Activated CD4-positive, CD25-positive, alpha-beta regulatory T cell (primary cell): ENCODE results near the gene A2M.

ENCODE experiments used
- DNase-seq, 4 experiments: peaks; one replicate each; lab custom pipeline; 2025; lab: John Stamatoyannopoulos, UW

A2M gene

GRCh38 chr12:9099552-9100190, 16.0 kb downstream of the A2M start:
- no peak for DNase-seq

GRCh38 chr12:9098463-9099026, 17.2 kb downstream of the A2M start:
- no peak for DNase-seq

DNA sequence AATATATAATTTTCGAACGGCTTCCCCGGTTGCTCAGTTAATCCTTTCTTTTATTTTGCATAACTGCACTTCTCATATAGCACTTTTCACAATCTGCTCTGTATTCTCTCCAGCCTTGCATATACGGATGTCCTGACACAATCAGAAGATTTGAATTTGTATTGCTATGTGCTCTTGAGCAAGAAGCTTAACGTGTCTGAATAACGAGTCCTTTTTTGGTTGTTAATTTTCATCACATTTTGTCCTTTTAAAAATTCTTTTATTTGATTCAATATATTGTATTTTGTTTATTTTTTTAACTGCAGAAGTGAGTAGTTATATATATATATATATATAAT, 17.6 kb downstream of the A2M start:
- DNase-seq = no peak

DNA sequence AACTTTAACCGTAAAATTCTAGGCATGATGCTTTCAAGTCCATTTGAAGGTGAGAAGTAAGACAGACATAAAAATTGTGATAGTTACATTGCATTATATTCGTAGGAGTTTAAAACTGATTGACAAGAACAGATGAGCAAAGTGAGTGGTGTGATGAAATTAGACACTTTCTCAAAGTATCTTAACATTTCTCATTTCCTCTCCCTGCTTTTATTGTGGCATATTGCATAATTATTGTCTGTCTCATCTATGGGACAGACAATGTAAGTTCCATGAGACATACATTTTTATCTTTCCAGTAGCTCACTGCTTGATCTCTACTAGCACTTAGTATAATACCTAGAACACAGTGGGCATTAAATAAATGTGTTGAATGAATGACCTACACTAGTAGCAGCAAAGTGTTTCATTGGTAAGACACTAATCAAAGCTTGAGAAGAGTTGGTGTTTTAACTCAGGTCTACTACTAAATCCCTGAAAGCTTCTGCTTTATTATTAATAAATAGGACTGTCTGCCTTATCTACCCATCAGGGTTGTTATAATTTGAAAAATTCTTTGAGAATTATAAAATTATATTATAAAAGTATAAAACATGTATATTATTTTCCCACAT, 19.0 kb downstream of the A2M start:
- no peak for DNase-seq

GRCh38 chr12:9095322-9095721, 20.4 kb downstream of the A2M start:
- DNase-seq = no peak

GRCh38 chr12:9094512-9095206, 21.1 kb downstream of the A2M start:
- DNase-seq = no peak

DNA sequence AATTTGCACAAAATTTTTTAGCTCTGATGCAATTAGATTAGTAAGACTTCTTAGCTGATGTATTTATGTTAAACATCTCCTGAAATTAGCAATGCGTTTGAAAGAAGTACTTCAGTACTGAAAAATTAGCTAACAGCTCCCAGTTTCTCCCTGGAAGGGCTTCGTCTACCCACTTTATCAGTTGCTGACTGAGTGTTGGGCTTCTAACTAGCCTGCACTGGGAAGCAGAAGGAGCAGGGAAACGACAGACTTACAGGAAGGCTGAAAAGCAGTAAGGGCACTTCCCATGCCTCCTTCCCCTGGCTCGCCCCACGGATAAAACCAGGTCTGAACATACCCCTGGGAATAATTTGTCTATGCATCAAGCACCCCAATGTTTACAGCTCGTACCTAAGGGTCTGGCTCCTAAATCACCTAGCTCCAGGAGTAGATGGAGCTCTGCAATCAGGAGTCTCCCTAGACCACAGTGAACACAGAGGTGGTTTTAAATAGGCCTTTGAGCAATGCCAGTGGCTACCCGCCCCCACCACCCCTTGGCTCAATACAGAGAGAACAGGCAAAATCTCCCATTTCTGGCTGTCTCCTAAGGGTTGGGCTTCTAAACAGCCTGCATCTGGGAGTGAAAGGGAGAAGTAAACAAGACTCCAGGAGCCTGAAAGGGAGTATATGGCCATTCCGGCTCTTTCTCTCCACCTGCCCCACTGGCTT, 23.7 kb downstream of the A2M start:
- DNase-seq = no peak

- no peak for DNase-seq
Observed at GRCh38 chr12:9090220-9090619, 25.5 kb downstream of the A2M start.

- no peak for DNase-seq
Observed at GRCh38 chr12:9087087-9087835, 28.5 kb downstream of the A2M start.

DNA sequence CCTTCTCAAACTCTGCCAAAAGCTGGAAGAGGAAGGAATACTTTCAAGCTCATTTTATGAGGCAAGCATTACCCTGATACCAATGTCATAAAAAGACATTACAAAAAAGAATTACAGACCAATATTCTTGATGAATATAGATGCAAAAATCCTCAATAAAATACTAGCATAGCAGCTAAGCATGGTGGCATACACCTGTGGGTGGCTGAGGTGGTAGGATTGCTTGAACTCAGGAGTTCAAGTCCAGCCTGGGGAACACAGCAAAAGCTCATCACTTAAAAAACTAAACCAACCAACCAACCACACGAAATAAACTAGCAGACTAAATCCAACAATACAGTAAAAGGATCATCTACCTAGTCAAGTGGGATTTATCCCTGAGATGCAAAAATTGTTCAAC, 29.6 kb downstream of the A2M start:
- no peak for DNase-seq

GRCh38 chr12:9084417-9084816, 31.3 kb downstream of the A2M start:
- DNase-seq = no peak

DNA sequence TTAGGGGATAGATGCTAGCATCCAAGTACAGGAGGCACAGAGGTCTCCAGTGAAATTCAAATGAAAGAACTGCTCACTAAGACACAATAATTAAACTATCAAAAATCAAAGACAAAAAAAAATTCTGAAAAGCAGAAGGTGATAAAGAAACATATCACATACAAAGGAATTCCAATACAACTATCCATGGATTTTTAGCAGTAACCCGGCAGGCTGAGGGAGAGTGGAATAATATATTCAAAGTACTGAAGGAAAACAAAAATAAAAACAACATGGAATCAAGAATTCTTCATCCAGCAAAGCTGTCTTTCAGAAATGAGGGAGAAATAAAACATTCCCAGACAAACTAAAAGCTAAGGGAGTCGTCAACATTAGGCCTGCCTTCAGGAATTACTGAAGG, 31.9 kb downstream of the A2M start:
- DNase-seq = no peak

DNA sequence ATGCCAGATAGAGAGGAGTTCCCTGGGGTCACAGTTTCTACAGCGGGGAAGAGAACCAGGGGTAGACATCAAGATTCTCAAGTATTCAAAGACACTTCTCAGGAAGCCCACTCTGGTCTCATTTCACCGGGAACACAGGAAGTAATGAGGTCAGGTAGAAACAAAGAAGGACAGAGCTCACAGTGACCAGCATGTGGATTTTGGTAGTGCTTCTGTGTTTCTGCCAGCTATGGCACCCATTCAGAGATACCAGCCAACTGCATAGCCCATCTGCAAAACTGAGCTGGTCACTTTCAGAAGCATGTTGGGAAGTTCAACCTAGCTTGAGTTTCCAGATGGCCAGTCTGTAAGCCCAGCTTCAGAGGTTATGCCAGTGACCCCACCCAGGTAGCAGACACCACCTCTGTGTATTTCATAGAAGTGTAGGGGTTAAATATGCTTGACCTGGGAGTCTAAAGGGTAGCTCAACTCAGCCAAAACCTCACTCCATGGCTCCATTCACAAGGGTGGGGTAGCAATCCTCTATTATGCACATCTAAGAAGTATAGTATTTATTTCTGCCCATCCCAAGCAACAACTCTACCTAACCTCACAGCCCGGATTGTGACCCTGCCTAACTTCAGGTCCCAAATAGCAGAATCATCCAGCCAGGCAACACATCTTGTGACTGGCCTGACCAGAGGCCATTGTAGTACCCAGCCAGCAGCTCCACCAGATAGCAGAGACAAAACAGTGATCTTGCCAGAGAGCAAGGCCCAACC, 33.9 kb downstream of the A2M start:
- DNase-seq = no peak

DNA sequence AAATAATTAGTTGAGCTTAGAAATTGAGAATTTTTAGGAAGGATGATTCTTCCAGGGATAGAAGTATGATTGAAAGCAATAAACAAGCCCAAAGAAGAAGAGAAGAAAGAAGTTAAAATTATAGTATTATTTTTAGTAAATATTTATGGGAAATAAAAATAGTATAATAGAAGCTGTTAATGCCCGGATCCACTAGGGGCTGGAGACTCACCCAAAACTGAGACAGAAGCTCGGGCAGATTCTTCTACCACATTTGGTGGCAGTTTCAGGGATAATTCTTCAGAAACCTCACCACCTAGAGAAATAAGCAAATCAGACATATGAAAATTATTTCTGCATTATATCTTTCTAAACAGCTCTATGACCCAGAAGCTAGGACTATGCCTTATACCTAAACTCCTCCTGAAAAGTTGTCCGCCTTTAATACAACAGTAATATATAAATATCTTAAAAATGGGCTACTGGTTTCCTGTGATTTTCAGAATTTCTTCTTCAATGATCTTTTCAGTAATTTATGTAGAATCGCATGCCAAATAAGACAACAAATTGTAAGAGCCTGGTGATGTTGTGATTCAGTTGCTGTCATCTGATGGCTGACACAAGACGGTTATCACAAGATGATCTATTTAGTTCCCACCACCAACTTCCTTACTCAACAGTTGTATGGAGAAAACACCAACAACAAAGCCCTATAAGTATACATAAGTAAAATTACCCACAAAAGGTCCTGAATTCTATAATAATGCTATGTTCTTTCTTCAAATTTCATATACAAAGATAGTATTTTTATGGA, 35.6 kb downstream of the A2M start:
- DNase-seq = no peak

- no peak for DNase-seq
Observed at GRCh38 chr12:9079082-9079481, 36.6 kb downstream of the A2M start.

- no peak for DNase-seq
Observed at GRCh38 chr12:9077152-9078031, 38.3 kb downstream of the A2M start.

- DNase-seq = no peak
Observed at GRCh38 chr12:9076733-9077132, 39.0 kb downstream of the A2M start.

DNA sequence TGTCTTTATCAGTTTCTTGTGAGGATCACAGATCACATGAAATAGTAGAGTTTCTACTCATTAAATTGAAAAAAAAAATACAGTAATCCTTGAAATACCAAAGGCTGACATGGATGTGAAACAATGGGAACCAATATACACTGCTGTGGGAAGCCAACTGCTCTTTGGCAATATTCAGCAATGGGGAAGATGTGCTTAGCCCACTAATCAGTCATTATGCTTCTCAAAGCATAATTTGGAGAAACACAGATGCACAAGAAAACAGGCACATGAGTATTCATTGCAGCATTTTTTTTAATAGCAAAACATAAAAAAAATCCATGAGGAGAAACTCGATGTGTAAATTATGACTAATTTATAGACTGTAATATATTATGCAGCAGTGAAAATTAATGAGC, 40.6 kb downstream of the A2M start:
- DNase-seq = no peak

DNA sequence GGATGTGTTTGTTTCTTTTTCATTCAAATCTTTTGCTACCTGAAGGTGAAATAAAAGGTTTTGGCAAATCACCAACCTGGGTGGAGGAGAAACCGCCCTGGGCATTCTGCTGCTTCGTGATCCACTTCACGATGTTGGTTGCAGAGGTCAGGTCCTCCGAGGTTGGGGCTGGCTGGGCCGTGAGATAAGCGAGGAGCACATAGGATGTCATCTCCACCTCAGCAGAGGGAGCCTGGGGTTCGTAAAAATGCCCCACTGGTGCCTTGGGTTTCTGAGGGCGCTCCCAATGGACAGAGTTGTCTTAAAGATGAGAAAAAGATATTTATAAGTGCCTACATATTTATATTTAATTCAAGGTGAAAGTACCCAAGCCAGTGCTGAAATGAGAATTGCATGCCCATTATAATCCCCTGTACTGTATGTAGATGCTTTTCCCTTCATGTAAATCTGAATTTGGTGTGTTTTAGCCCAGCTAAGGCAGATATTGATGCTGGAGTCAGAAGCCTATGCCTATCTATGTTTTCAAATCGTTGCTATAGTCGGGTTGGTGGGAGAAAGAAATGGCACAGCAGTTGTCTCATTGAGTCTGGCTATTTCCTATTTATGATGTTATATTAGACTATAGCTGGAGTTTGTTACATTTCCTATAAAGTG, 41.1 kb downstream of the A2M start:
- no peak for DNase-seq
